Karpas-422 (cell line): ENCODE results near the gene DCTPP1. TPM values are rescaled to one million over a fixed set of nuclear protein-coding genes. Genes with fewer than 3 reads are reported as not detected.
"Not testable (repeated sequence)": the region's sequence is repeated elsewhere in the genome, so short reads cannot be mapped to it uniquely, and the experiment has no call there.

Source experiments
- DNase-seq: peaks from one replicate; pipeline ENCODE4 v3.0.0-alpha.2; 2015
- H2AFZ ChIP-seq: fragments of 200-600 bp; sonication (generic); 2 replicates; pipeline ENCODE4 v1.6.1; 2014; ENCODE audit warnings: antibody characterized with exemption, low read length, mixed read lengths
- H3K27ac ChIP-seq: fragments of 200-600 bp; sonication (generic); 2 replicates; pipeline ENCODE4 v1.5.1; 2014; ENCODE audit warnings: mild to moderate bottlenecking, low read length, moderate library complexity
- H3K27me3 ChIP-seq: fragments of 200-600 bp; sonication (generic); 2 replicates; pipeline ENCODE4 v1.6.1; 2014; ENCODE audit warnings: low read length, mixed read lengths
- H3K36me3 ChIP-seq: fragments of 200-600 bp; sonication (generic); 2 replicates; pipeline ENCODE4 v1.6.1; 2014; ENCODE audit warnings: low read length, mixed read lengths; ENCODE audit not compliant: insufficient read depth
- H3K4me1 ChIP-seq: fragments of 200-600 bp; sonication (generic); 2 replicates; pipeline ENCODE4 v1.6.1; 2014; ENCODE audit warnings: mild to moderate bottlenecking, low read length, mixed read lengths
- H3K4me2 ChIP-seq: fragments of 200-600 bp; sonication (generic); 2 replicates; pipeline ENCODE4 v1.6.1; 2014; ENCODE audit warnings: low read length, low read depth, mild to moderate bottlenecking; ENCODE audit not compliant: poor library complexity, severe bottlenecking
- H3K4me3 ChIP-seq: fragments of 200-600 bp; sonication (generic); 2 replicates; pipeline ENCODE4 v1.5.1; 2014; ENCODE audit warnings: mild to moderate bottlenecking, antibody characterized with exemption, low read length, mixed read lengths
- H3K79me2 ChIP-seq: fragments of 200-600 bp; sonication (generic); 2 replicates; pipeline ENCODE4 v1.6.1; 2014; ENCODE audit warnings: mild to moderate bottlenecking, low read length, mixed read lengths
- H3K9ac ChIP-seq: fragments of 200-600 bp; sonication (generic); 2 replicates; pipeline ENCODE4 v1.6.0; 2014; ENCODE audit warnings: low read length
- H3K9me2 ChIP-seq: fragments of 200-600 bp; sonication (generic), shearing (Covaris generic); replicated peaks from 2 replicates; pipeline ENCODE4 v1.6.0; 2014; ENCODE audit warnings: mild to moderate bottlenecking, low read length, moderate library complexity; ENCODE audit not compliant: insufficient read depth
- H3K9me3 ChIP-seq: fragments of 300-700, 200-600 bp; sonication (generic); 2 replicates; pipeline ENCODE4 v1.6.1; 2014; ENCODE audit warnings: low read length, mixed read lengths
- H4K20me1 ChIP-seq: fragments of 200-600 bp; sonication (generic); 2 replicates; pipeline ENCODE4 v1.6.1; 2014; ENCODE audit warnings: mild to moderate bottlenecking, antibody characterized with exemption, low read length, low read depth; ENCODE audit not compliant: insufficient read depth
- total RNA-seq: library from RNA; depleted of rRNA; stranded (reverse); fragments of >200 nt; shearing (Covaris generic); gene quantifications from 2 replicates; pipeline ENCODE4 v1.2.3, GENCODE V29; 2014; ENCODE audit warnings: low replicate concordance

Gene DCTPP1
- total RNA-seq, 1 experiment from 2014 or later: 31.3 TPM

- Histone ChIP-seq H4K20me1 (no peaks in the 10 kb centered on the region), H3K79me2 (no peaks in the 10 kb centered on the region), H3K9me2 (no peaks in the 10 kb centered on the region), H3K27me3 (no peaks in the 10 kb centered on the region), H3K27ac (no peak overlapping the region), H3K4me1 (peaks cover 18% of the 10 kb centered on the region), H3K4me2 (no peak overlapping the region), H3K36me3 (no peaks in the 10 kb centered on the region), H3K4me3 (no peak overlapping the region), H3K9ac (no peak overlapping the region), H2AFZ (no peak overlapping the region), H3K9me3 (no peaks in the 10 kb centered on the region)
- no peak for DNase-seq
Measured at GRCh38 chr16:30457256-30457655, 27.4 kb upstream of the DCTPP1 start.

- no peaks in the 10 kb centered on the region for H3K9me2 ChIP-seq
- no peak overlapping the region for H3K27ac ChIP-seq
- H3K4me1 ChIP-seq: peaks cover 18% of the 10 kb centered on the region
- H3K9me3 ChIP-seq: no peaks in the 10 kb centered on the region
- H4K20me1 ChIP-seq: no peaks in the 10 kb centered on the region
- no peak for DNase-seq
- H3K4me2 ChIP-seq: no peak overlapping the region
- no peak overlapping the region for H3K9ac ChIP-seq
- H3K36me3 ChIP-seq: no peaks in the 10 kb centered on the region
- no peaks in the 10 kb centered on the region for H3K79me2 ChIP-seq
- H3K27me3 ChIP-seq: no peaks in the 10 kb centered on the region
- H3K4me3 ChIP-seq: no peak overlapping the region
- H2AFZ ChIP-seq: no peak overlapping the region
Measured at GRCh38 chr16:30456302-30456701, 26.5 kb upstream of the DCTPP1 start.

DNA sequence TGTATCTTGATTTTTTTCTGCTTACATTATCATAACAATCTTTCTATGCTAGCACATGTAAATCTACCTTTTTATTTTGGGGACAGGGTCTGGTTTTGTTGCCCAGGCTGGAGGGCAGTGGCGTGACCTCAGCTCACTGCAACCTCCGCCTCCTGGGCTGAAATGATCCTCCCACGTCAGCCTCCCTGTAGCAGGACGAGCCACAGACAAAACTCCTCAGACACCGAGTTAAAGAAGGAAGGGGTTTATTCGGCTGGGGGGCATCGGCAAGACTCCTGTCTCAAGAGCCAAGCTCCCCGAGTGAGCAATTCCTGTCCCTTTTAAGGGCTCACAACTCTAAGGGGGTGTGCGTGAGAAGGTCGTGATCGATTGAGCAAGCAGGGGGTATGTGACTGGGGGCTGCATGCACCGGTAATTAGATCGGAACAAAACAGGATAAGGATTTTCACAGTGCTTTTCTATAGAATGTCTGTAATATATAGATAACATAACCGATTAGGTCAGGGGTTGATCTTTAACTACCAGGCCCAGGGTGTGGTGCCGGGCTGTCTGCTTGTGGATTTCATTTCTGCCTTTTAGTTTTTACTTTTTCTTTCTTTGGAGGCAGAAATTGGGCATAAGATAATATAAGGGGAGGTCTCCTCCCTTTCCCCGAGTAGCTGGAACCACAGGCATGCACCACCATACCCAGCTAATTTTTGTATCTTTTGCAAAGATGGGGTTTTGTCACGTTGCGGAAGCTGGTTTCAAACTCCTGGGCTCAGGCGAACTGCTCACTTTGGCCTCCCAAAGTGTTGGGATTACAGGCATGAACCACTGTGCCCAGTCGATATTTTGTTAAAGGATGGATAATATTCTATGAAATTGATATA, 23.1 kb upstream of the DCTPP1 start:
- H3K36me3 ChIP-seq, DNase-seq, H3K4me2 ChIP-seq, H3K9me2 ChIP-seq, H3K27ac ChIP-seq, H3K79me2 ChIP-seq, H3K4me3 ChIP-seq, H3K9me3 ChIP-seq, H3K4me1 ChIP-seq, H3K27me3 ChIP-seq, H4K20me1 ChIP-seq, H3K9ac ChIP-seq, H2AFZ ChIP-seq: not testable (repeated sequence)

DNA sequence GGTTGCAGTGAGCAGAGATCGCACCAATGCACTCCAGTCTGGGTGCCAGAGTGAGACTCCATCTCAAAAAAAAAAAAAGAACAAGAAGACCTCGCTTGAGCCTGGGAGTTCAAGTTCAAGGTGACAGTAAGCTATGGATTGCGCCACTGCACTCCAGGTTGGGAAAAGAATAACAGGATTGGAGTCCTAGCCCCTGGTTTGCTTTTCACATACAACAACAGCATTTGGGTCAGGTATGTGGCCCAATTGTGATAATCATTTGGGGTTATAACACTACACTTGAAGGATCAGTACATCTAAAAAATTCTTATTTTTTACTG, 19.2 kb upstream of the DCTPP1 start:
- Histone ChIP-seq H4K20me1 (peaks cover 12% of the 10 kb centered on the region), H3K9ac (no peak overlapping the region), H3K79me2 (peaks cover 16% of the 10 kb centered on the region), H3K27me3 (no peaks in the 10 kb centered on the region), H3K36me3 (peaks cover 2% of the 10 kb centered on the region; the same call in 1 of the 2 replicates), H3K4me1 (peaks cover 16% of the 10 kb centered on the region), H2AFZ (no peak overlapping the region), H3K4me2 (no peak overlapping the region), H3K9me3 (no peaks in the 10 kb centered on the region), H3K9me2 (no peaks in the 10 kb centered on the region), H3K4me3 (no peak overlapping the region), H3K27ac (no peak overlapping the region)
- DNase-seq: no peak

GRCh38 chr16:30447512-30448226, 17.8 kb upstream of the DCTPP1 start:
- no peak overlapping the region for H2AFZ ChIP-seq
- peaks cover 23% of the 10 kb centered on the region for H3K4me1 ChIP-seq
- H3K27me3 ChIP-seq: no peaks in the 10 kb centered on the region
- peaks cover 23% of the 10 kb centered on the region for H3K79me2 ChIP-seq
- DNase-seq: no peak
- H4K20me1 ChIP-seq: peaks cover 22% of the 10 kb centered on the region
- H3K27ac ChIP-seq: no peak overlapping the region
- no peaks in the 10 kb centered on the region for H3K9me2 ChIP-seq
- no peak overlapping the region for H3K4me3 ChIP-seq
- H3K9ac ChIP-seq: no peak overlapping the region
- no peaks in the 10 kb centered on the region for H3K9me3 ChIP-seq
- H3K36me3 ChIP-seq: peaks cover 11% of the 10 kb centered on the region; the same call in 1 of the 2 replicates
- no peak overlapping the region for H3K4me2 ChIP-seq

GRCh38 chr16:30446203-30446595, 16.4 kb upstream of the DCTPP1 start:
- H3K9me2 ChIP-seq: no peaks in the 10 kb centered on the region
- peak overlapping the region; percentile 98 for H2AFZ ChIP-seq
- H3K9me3 ChIP-seq: no peaks in the 10 kb centered on the region
- H3K4me1 ChIP-seq: peaks cover 23% of the 10 kb centered on the region
- peaks cover 22% of the 10 kb centered on the region for H4K20me1 ChIP-seq
- peaks cover 23% of the 10 kb centered on the region for H3K79me2 ChIP-seq
- no peaks in the 10 kb centered on the region for H3K27me3 ChIP-seq
- H3K4me3 ChIP-seq: peak overlapping the region; percentile 89
- H3K36me3 ChIP-seq: peaks cover 11% of the 10 kb centered on the region; the same call in 1 of the 2 replicates
- peak overlapping the region; percentile 99 for H3K9ac ChIP-seq
- H3K27ac ChIP-seq: no peak overlapping the region
- no peak for DNase-seq
- peak overlapping the region; percentile 97 for H3K4me2 ChIP-seq

DNA sequence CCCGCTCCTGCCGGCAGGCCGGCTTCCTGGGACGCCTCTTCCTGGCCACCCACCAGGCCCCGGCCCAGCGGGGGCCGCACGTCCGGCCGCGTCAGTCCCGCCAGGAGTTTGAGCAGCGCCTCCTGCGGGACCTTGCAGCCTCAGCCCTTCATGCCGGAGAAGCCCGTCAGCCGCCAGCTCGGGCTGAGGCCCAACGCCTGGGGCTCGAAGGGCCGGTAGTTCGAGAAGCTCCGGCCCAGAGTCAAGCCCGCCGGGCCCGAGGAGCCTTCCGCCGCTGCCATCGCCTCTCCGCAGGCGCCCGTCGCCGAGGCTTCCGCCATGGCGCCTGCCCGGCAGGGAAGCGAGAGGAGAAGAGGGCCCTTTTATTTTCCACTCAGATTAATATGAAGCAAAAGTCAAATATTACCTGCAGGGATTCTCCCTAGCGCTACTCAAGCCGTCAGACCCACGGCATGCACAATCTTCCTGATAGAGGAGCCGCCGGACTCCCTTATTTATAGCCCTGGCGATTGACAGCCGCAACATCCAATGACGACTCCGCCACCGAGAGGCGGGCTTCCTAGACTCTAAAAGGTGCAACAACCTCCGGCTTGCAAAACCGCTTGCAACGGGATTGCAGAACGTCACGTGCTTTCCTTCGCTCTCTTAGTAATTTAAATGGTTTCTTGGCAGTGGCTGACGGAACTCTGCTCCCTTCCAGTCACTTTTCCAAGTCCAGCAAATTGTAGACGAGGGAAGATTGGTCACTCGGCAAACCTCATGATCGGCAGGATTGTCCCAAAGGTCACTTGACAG, 15.8 kb upstream of the DCTPP1 start, which contains the start of gene SEPHS2:
SEPHS2 (minus strand) TSS at position 467 of the 795 bp plus-strand sequence; CDS start at position 320, 147 bp downstream.
- H3K4me1 ChIP-seq: peaks cover 23% of the 10 kb centered on the region
- H3K27ac ChIP-seq: peak within 1 kb of the TSS; percentile 75
- H3K36me3 ChIP-seq: peaks cover 11% of the 10 kb centered on the region; the same call in 1 of the 2 replicates
- peaks cover 22% of the 10 kb centered on the region for H4K20me1 ChIP-seq
- H3K79me2 ChIP-seq: peaks cover 23% of the 10 kb centered on the region
- no peaks in the 10 kb centered on the region for H3K9me3 ChIP-seq
- no peaks in the 10 kb centered on the region for H3K27me3 ChIP-seq
- DNase-seq: peak; percentile 99
- peak within 1 kb of the TSS; percentile 89 for H3K4me3 ChIP-seq
- H3K9ac ChIP-seq: peak within 1 kb of the TSS; percentile 99
- peak within 1 kb of the TSS; percentile 98 for H2AFZ ChIP-seq
- no peaks in the 10 kb centered on the region for H3K9me2 ChIP-seq
- peak within 1 kb of the TSS; percentile 97 for H3K4me2 ChIP-seq

DNA sequence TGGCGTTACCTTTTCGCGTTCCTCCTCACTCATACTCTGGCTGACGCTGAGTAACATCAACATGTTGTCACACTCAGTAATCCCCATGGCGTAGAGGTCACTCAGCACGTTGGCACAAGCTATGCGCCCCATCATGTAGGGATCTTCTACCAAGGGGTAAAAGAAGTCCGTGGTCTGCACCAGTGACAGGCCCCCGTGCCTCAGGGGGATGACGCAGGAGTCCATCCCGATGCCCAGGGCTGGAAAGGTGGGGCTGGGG, 15.2 kb upstream of the DCTPP1 start:
- H2AFZ ChIP-seq: peak overlapping the region; percentile 98; the same call in 1 of the 2 replicates
- peak overlapping the region; percentile 97 for H3K4me2 ChIP-seq
- no peaks in the 10 kb centered on the region for H3K9me2 ChIP-seq

More for the DNA sequence above, 15.2 kb upstream of the DCTPP1 start:
- H4K20me1 ChIP-seq: peaks cover 22% of the 10 kb centered on the region
- peaks cover 11% of the 10 kb centered on the region; the same call in 1 of the 2 replicates for H3K36me3 ChIP-seq
- DNase-seq: no peak
- H3K4me3 ChIP-seq: peak overlapping the region; percentile 89
- H3K27me3 ChIP-seq: no peaks in the 10 kb centered on the region
- peaks cover 29% of the 10 kb centered on the region for H3K4me1 ChIP-seq
- peak overlapping the region; percentile 99 for H3K9ac ChIP-seq
- H3K27ac ChIP-seq: peak overlapping the region; percentile 75
- peaks cover 23% of the 10 kb centered on the region for H3K79me2 ChIP-seq
- no peaks in the 10 kb centered on the region for H3K9me3 ChIP-seq
